ENCODE results near the gene RASSF8.

DNA sequence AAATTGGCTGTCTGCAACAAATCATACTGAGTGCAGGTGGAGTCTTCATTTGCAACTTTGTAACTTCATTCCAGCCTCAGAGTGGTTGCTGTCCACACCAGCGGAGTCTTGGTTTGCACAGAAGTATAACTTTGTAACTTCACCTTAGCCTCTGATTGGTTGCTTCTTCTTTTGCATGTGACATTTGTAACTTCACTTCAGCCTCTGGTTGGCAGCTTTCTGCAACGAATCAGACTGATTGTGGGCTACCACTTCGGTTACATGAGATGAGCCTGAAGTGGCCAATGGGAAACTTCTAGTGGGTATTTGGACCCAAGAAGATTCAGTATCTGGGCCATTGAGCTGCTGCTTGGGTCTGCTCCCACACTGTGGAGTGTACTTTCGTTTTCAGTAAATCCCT is 17.8 kb downstream of the RASSF8 start:
- TF ChIP-seq EZH2 (IDR thresholded peaks at IDR 0.05), result no peak
- TF ChIP-seq, protein P1, sequence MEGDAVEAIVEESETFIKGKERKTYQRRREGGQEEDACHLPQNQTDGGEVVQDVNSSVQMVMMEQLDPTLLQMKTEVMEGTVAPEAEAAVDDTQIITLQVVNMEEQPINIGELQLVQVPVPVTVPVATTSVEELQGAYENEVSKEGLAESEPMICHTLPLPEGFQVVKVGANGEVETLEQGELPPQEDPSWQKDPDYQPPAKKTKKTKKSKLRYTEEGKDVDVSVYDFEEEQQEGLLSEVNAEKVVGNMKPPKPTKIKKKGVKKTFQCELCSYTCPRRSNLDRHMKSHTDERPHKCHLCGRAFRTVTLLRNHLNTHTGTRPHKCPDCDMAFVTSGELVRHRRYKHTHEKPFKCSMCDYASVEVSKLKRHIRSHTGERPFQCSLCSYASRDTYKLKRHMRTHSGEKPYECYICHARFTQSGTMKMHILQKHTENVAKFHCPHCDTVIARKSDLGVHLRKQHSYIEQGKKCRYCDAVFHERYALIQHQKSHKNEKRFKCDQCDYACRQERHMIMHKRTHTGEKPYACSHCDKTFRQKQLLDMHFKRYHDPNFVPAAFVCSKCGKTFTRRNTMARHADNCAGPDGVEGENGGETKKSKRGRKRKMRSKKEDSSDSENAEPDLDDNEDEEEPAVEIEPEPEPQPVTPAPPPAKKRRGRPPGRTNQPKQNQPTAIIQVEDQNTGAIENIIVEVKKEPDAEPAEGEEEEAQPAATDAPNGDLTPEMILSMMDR (IDR thresholded peaks at IDR 0.05), result no peak
